ENCODE measurements around the gene PODNL1. TPM values are rescaled to one million over a fixed set of nuclear protein-coding genes. Genes with fewer than 3 reads are reported as not detected.

The PODNL1 gene
- polyA plus RNA-seq, 1 donor (not counting 4 experiments of a cell fraction or from before 2014, with no cell fraction given), result 1.0 TPM

- DNase-seq (ENCODE audit: low read depth, low spot score) (no peak), FAIRE-seq (no peak)
- Histone ChIP-seq H4K20me1 (ENCODE audit: control insufficient read depth, extremely low read depth, insufficient read depth, low read length) (no peaks in the 10 kb centered on the region), H3K9me3 (ENCODE audit: control insufficient read depth, low read depth, low read length) (no peaks in the 10 kb centered on the region), H3K36me3 (ENCODE audit: control insufficient read depth in 2 of 2, extremely low read depth in 1 of 2, insufficient read depth in 2 of 2, low read length in 2 of 2) (peaks cover 15 to 19% of the 10 kb centered on the region in 2 experiments), H3K27ac (ENCODE audit: control insufficient read depth, insufficient read depth, low read length) (no peak overlapping the region), H3K9ac (ENCODE audit: control insufficient read depth, extremely low read depth, insufficient read depth, low read length) (no peak overlapping the region), H3K27me3 (ENCODE audit: control insufficient read depth, extremely low read depth, insufficient read depth, low read length) (no peaks in the 10 kb centered on the region), H3K4me3 (ENCODE audit: control insufficient read depth in 2 of 3, extremely low read depth in 1 of 3, insufficient read depth in 2 of 3, low read depth in 1 of 3, low read length in 3 of 3) (no peak overlapping the region), H3K79me2 (ENCODE audit: control insufficient read depth, insufficient read depth, low read length) (no peaks in the 10 kb centered on the region), H3K4me1 (ENCODE audit: control insufficient read depth, extremely low read depth, insufficient read depth, low read length) (peaks cover under 1% of the 10 kb centered on the region), H2AFZ (ENCODE audit: control insufficient read depth, low read length) (no peak overlapping the region), H3K9me1 (ENCODE audit: control insufficient read depth, extremely low read depth, insufficient read depth, low read length) (no peaks in the 10 kb centered on the region), H3K4me2 (ENCODE audit: control insufficient read depth, extremely low read depth, insufficient read depth, low read depth, low read length) (no peak overlapping the region)
- TF ChIP-seq EZH2 (IDR thresholded peaks at IDR 0.05; ENCODE audit: low read length), result no peak
- TF ChIP-seq CTCF (optimal IDR thresholded peaks at IDR 0.05 in 1 of 3, IDR thresholded peaks at IDR 0.05 in 1 of 3, conservative IDR thresholded peaks at IDR 0.05 in 1 of 3; ENCODE audit: extremely low read depth in 1 of 3, insufficient read depth in 2 of 3, low read length in 3 of 3), result no peak
- dilution Hi-C loops (cut with MboI; ENCODE audit: extremely low pct_ligation_motif_present, low sequenced_read_pairs), result no loop called here
Observed at GRCh38 chr19:13926715-13927114, 11.5 kb downstream of the PODNL1 start.

GRCh38 chr19:13926010-13926409 is 12.2 kb downstream of the PODNL1 start:
- no peak overlapping the region for H3K4me3 ChIP-seq (ENCODE audit: control insufficient read depth in 2 of 3, extremely low read depth in 1 of 3, insufficient read depth in 2 of 3, low read depth in 1 of 3, low read length in 3 of 3)
- DNase-seq (ENCODE audit: low read depth, low spot score) (no peak), FAIRE-seq (no peak)
- no peak overlapping the region for H3K9ac ChIP-seq (ENCODE audit: control insufficient read depth, extremely low read depth, insufficient read depth, low read length)
- H3K4me1 ChIP-seq (ENCODE audit: control insufficient read depth, extremely low read depth, insufficient read depth, low read length), result no peaks in the 10 kb centered on the region
- no peak overlapping the region for H2AFZ ChIP-seq (ENCODE audit: control insufficient read depth, low read length)
- H3K9me1 ChIP-seq (ENCODE audit: control insufficient read depth, extremely low read depth, insufficient read depth, low read length), result no peaks in the 10 kb centered on the region
- H3K27me3 ChIP-seq (ENCODE audit: control insufficient read depth, extremely low read depth, insufficient read depth, low read length), result no peaks in the 10 kb centered on the region
- TF ChIP-seq EZH2 (IDR thresholded peaks at IDR 0.05; ENCODE audit: low read length), result no peak
- no peak for TF ChIP-seq CTCF (optimal IDR thresholded peaks at IDR 0.05 in 1 of 3, IDR thresholded peaks at IDR 0.05 in 1 of 3, conservative IDR thresholded peaks at IDR 0.05 in 1 of 3; ENCODE audit: extremely low read depth in 1 of 3, insufficient read depth in 2 of 3, low read length in 3 of 3)
- H3K79me2 ChIP-seq (ENCODE audit: control insufficient read depth, insufficient read depth, low read length), result no peaks in the 10 kb centered on the region
- peaks cover 18 to 23% of the 10 kb centered on the region in 2 experiments for H3K36me3 ChIP-seq (ENCODE audit: control insufficient read depth in 2 of 2, extremely low read depth in 1 of 2, insufficient read depth in 2 of 2, low read length in 2 of 2)
- H3K4me2 ChIP-seq (ENCODE audit: control insufficient read depth, extremely low read depth, insufficient read depth, low read depth, low read length), result no peak overlapping the region
- no peak overlapping the region for H3K27ac ChIP-seq (ENCODE audit: control insufficient read depth, insufficient read depth, low read length)
- dilution Hi-C loops (cut with MboI; ENCODE audit: extremely low pct_ligation_motif_present, low sequenced_read_pairs), result no loop called here
- H3K9me3 ChIP-seq (ENCODE audit: control insufficient read depth, low read depth, low read length), result no peaks in the 10 kb centered on the region
- H4K20me1 ChIP-seq (ENCODE audit: control insufficient read depth, extremely low read depth, insufficient read depth, low read length), result no peaks in the 10 kb centered on the region

Data from keratinocyte (primary cell).